ENCODE results near the gene SCFD2. TPM values are rescaled to one million over a fixed set of nuclear protein-coding genes. Genes with fewer than 3 reads are reported as not detected.

SCFD2 gene
- polyA plus RNA-seq, 4 donors, result 2.2 to 8.4 (median 5.6) TPM

- peaks cover 0 to 11% of the 10 kb centered on the region in 2 donors for H3K9me3 ChIP-seq (ENCODE audit: control insufficient read depth in 2 of 2, insufficient read depth in 1 of 2, low read depth in 1 of 2, low read length in 1 of 2)
- no peaks in the 10 kb centered on the region for H3K4me1 ChIP-seq (ENCODE audit: control insufficient read depth in 3 of 3, insufficient read depth in 2 of 3, low read depth in 1 of 3, low read length in 2 of 3)
- FAIRE-seq, result no peak
- WGBS, 3 donors, result 94 to 96% (median 95%) methylated on average over 3 of the region's 3 CpGs
- H3K4me3 ChIP-seq (ENCODE audit: low read depth in 1 of 3, low read length in 3 of 3), result no peak overlapping the region
- no peaks in the 10 kb centered on the region for H3K36me3 ChIP-seq (ENCODE audit: control insufficient read depth in 3 of 3, insufficient read depth in 2 of 3, low read depth in 1 of 3, low read length in 3 of 3)
- H3K27ac ChIP-seq (ENCODE audit: low read depth in 1 of 3, low read length in 2 of 3), result no peak overlapping the region
- no peak for DNase-seq
- no peaks in the 10 kb centered on the region for H3K27me3 ChIP-seq (ENCODE audit: control insufficient read depth in 3 of 3, insufficient read depth in 3 of 3, low read length in 3 of 3)
These were observed 397.2 kb downstream of the SCFD2 start for GRCh38 chr4:52968691-52969090.

DNA sequence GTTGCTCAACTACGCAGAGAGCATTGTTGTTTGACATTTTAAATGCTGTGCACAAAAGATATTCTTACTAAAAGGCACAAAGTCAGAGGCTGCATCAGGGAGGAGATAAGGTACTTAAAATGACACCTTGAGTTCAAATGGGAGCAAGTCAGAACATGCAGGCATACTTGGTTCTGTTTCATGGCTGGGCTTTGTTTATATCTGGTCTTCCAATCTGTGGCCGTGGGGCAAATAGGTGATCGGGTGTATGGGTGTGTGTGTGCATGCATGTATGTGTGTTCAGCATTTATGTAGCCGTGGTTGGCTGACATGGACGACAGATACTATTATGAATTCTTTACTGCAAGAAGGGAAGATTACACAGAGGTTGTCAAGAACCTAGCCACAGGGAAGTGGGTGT lies 397.6 kb downstream of the SCFD2 start:
- Histone ChIP-seq H3K4me3 (ENCODE audit: low read depth in 1 of 3, low read length in 3 of 3) (no peak overlapping the region), H3K9me3 (ENCODE audit: control insufficient read depth in 2 of 2, insufficient read depth in 1 of 2, low read depth in 1 of 2, low read length in 1 of 2) (peaks cover 0 to 11% of the 10 kb centered on the region in 2 donors), H3K36me3 (ENCODE audit: control insufficient read depth in 3 of 3, insufficient read depth in 2 of 3, low read depth in 1 of 3, low read length in 3 of 3) (no peaks in the 10 kb centered on the region), H3K4me1 (ENCODE audit: control insufficient read depth in 3 of 3, insufficient read depth in 2 of 3, low read depth in 1 of 3, low read length in 2 of 3) (no peaks in the 10 kb centered on the region), H3K27me3 (ENCODE audit: control insufficient read depth in 3 of 3, insufficient read depth in 3 of 3, low read length in 3 of 3) (no peaks in the 10 kb centered on the region), H3K27ac (ENCODE audit: low read depth in 1 of 3, low read length in 2 of 3) (no peak overlapping the region)
- DNase-seq (no peak), FAIRE-seq (no peak)
- WGBS, 3 donors, result 92 to 96% (median 96%) methylated on average over 5 of the region's 5 CpGs

DNA sequence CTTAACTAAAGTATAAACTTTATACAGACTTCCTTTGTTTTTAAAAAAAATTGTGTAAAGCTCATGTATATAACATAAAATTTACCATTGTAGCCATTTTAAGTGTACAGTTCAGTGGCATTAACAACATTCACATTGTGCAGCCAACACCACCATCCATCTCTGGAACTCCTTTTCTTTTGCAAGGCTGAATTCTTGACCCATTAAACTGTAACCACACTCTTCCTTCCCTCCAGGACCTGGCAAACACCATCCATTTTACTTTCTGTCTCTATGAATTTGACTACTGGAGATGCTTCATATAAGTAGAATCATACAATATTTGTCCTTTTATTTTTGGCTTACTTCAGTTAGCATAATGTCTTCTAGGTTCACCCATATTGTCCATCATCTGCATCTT lies 399.1 kb downstream of the SCFD2 start:
- H3K4me3 ChIP-seq (ENCODE audit: low read depth in 1 of 3, low read length in 3 of 3), result no peak overlapping the region
- no peaks in the 10 kb centered on the region for H3K27me3 ChIP-seq (ENCODE audit: control insufficient read depth in 3 of 3, insufficient read depth in 3 of 3, low read length in 3 of 3)
- no peaks in the 10 kb centered on the region for H3K36me3 ChIP-seq (ENCODE audit: control insufficient read depth in 3 of 3, insufficient read depth in 2 of 3, low read depth in 1 of 3, low read length in 3 of 3)
- H3K27ac ChIP-seq (ENCODE audit: low read depth in 1 of 3, low read length in 2 of 3), result no peak overlapping the region
- H3K9me3 ChIP-seq (ENCODE audit: control insufficient read depth in 2 of 2, insufficient read depth in 1 of 2, low read depth in 1 of 2, low read length in 1 of 2), result peaks cover 0 to 11% of the 10 kb centered on the region in 2 donors
- no peak for DNase-seq
- no peaks in the 10 kb centered on the region for H3K4me1 ChIP-seq (ENCODE audit: control insufficient read depth in 3 of 3, insufficient read depth in 2 of 3, low read depth in 1 of 3, low read length in 2 of 3)
- no peak for FAIRE-seq

DNA sequence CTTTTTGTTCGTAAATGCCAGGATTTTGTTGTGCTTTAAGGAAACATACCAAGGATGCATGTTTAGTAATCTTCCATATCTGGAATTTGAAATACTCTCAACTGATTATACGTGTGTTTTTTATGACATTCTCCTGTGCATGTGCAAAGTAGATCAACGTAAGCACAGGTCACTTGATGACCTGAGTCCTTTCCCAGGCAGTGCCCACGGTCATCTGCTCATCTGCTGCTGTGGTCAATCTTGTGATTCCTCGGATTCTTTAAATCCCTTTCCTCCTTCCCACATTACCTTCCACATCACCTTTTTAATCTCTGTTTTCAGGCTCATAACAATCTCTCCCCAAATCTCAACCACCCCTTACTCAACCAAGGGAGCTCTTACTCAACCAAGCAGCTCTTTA lies 399.7 kb downstream of the SCFD2 start:
- H3K36me3 ChIP-seq (ENCODE audit: control insufficient read depth in 3 of 3, insufficient read depth in 2 of 3, low read depth in 1 of 3, low read length in 3 of 3), result no peaks in the 10 kb centered on the region
- WGBS, 3 donors, result 92 to 95% (median 95%) methylated on average over 5 of the region's 5 CpGs

DNA sequence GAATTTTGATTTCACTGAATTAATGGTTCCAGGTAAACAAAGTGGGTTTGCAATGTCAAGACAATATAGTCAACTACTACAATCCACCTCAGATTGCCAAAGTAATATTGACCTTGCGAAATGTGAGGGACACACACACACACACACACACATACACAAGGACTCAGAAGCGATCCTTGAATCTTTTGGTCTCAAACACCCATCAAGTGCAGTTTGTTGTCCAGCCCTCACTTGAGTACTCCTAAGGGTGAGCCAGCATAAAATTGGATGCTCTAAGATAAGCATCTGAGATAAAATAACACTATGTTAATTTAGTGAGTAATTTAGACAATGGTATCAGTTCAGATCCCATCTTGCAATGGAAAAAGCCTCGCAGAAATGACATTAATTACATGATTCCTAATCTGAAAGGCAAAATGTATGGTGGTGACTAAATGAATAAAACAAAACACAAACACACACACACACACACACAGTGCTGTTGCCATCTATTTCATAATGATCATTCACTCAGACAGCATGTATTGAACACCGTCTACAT lies 401.2 kb downstream of the SCFD2 start:
- 90 to 94% (median 91%) methylated on average over 4 of the region's 4 CpGs for WGBS, 3 donors
- FAIRE-seq (no peak), DNase-seq (no peak)
- Histone ChIP-seq H3K27me3 (ENCODE audit: control insufficient read depth in 3 of 3, insufficient read depth in 3 of 3, low read length in 3 of 3) (no peaks in the 10 kb centered on the region), H3K27ac (ENCODE audit: low read depth in 1 of 3, low read length in 2 of 3) (no peak overlapping the region), H3K36me3 (ENCODE audit: control insufficient read depth in 3 of 3, insufficient read depth in 2 of 3, low read depth in 1 of 3, low read length in 3 of 3) (no peaks in the 10 kb centered on the region), H3K9me3 (ENCODE audit: control insufficient read depth in 2 of 2, insufficient read depth in 1 of 2, low read depth in 1 of 2, low read length in 1 of 2) (peaks cover 0 to 3% of the 10 kb centered on the region in 2 donors), H3K4me1 (ENCODE audit: control insufficient read depth in 3 of 3, insufficient read depth in 2 of 3, low read depth in 1 of 3, low read length in 2 of 3) (no peaks in the 10 kb centered on the region), H3K4me3 (ENCODE audit: low read depth in 1 of 3, low read length in 3 of 3) (no peak overlapping the region)

More for the DNA sequence above, 399.7 kb downstream of the SCFD2 start:
- no peaks in the 10 kb centered on the region for H3K4me1 ChIP-seq (ENCODE audit: control insufficient read depth in 3 of 3, insufficient read depth in 2 of 3, low read depth in 1 of 3, low read length in 2 of 3)
- FAIRE-seq (no peak), DNase-seq (no peak)
- no peaks in the 10 kb centered on the region for H3K27me3 ChIP-seq (ENCODE audit: control insufficient read depth in 3 of 3, insufficient read depth in 3 of 3, low read length in 3 of 3)
- H3K27ac ChIP-seq (ENCODE audit: low read depth in 1 of 3, low read length in 2 of 3), result no peak overlapping the region
- H3K4me3 ChIP-seq (ENCODE audit: low read depth in 1 of 3, low read length in 3 of 3), result no peak overlapping the region
- peaks cover 0 to 11% of the 10 kb centered on the region in 2 donors for H3K9me3 ChIP-seq (ENCODE audit: control insufficient read depth in 2 of 2, insufficient read depth in 1 of 2, low read depth in 1 of 2, low read length in 1 of 2)

GRCh38 chr4:52964011-52964410 lies 401.9 kb downstream of the SCFD2 start:
- no peaks in the 10 kb centered on the region for H3K27me3 ChIP-seq (ENCODE audit: control insufficient read depth in 3 of 3, insufficient read depth in 3 of 3, low read length in 3 of 3)
- no peak for FAIRE-seq
- no peak for DNase-seq
- H3K4me3 ChIP-seq (ENCODE audit: low read depth in 1 of 3, low read length in 3 of 3), result no peak overlapping the region
- H3K27ac ChIP-seq (ENCODE audit: low read depth in 1 of 3, low read length in 2 of 3), result no peak overlapping the region
- H3K9me3 ChIP-seq (ENCODE audit: control insufficient read depth in 2 of 2, insufficient read depth in 1 of 2, low read depth in 1 of 2, low read length in 1 of 2), result no peaks in the 10 kb centered on the region
- no peaks in the 10 kb centered on the region for H3K36me3 ChIP-seq (ENCODE audit: control insufficient read depth in 3 of 3, insufficient read depth in 2 of 3, low read depth in 1 of 3, low read length in 3 of 3)
- no peaks in the 10 kb centered on the region for H3K4me1 ChIP-seq (ENCODE audit: control insufficient read depth in 3 of 3, insufficient read depth in 2 of 3, low read depth in 1 of 3, low read length in 2 of 3)

DNA sequence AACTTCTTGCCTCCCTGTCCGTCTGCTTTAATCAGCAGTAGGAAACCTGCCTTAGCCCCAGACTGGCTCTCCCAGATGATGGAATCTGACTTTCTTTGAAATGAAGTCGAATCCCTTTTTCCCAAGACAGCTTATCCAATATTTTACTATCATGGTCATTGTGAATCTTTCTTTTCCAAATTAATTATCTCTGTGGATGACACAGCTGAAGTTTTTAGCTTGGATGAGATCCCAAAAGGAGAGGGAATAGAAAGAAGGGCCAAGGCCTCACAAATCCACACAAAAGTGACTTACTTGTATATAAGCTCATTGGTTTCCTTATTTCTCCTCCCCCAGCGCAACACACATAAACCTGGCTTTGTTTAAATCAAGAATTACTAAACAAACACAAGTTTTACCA lies 403.1 kb downstream of the SCFD2 start:
- H3K4me3 ChIP-seq (ENCODE audit: low read depth in 1 of 3, low read length in 3 of 3), result no peak overlapping the region
- DNase-seq, result no peak
- no peak overlapping the region for H3K27ac ChIP-seq (ENCODE audit: low read depth in 1 of 3, low read length in 2 of 3)
- FAIRE-seq, result no peak
- no peaks in the 10 kb centered on the region for H3K36me3 ChIP-seq (ENCODE audit: control insufficient read depth in 3 of 3, insufficient read depth in 2 of 3, low read depth in 1 of 3, low read length in 3 of 3)
- no peaks in the 10 kb centered on the region for H3K27me3 ChIP-seq (ENCODE audit: control insufficient read depth in 3 of 3, insufficient read depth in 3 of 3, low read length in 3 of 3)
- no peaks in the 10 kb centered on the region for H3K9me3 ChIP-seq (ENCODE audit: control insufficient read depth in 2 of 2, insufficient read depth in 1 of 2, low read depth in 1 of 2, low read length in 1 of 2)
- H3K4me1 ChIP-seq (ENCODE audit: control insufficient read depth in 3 of 3, insufficient read depth in 2 of 3, low read depth in 1 of 3, low read length in 2 of 3), result peaks cover 0 to 4% (median 0%) of the 10 kb centered on the region in 3 donors
- 86 to 95% (median 86%) methylated on average over 3 of the region's 3 CpGs for WGBS, 3 donors

DNA sequence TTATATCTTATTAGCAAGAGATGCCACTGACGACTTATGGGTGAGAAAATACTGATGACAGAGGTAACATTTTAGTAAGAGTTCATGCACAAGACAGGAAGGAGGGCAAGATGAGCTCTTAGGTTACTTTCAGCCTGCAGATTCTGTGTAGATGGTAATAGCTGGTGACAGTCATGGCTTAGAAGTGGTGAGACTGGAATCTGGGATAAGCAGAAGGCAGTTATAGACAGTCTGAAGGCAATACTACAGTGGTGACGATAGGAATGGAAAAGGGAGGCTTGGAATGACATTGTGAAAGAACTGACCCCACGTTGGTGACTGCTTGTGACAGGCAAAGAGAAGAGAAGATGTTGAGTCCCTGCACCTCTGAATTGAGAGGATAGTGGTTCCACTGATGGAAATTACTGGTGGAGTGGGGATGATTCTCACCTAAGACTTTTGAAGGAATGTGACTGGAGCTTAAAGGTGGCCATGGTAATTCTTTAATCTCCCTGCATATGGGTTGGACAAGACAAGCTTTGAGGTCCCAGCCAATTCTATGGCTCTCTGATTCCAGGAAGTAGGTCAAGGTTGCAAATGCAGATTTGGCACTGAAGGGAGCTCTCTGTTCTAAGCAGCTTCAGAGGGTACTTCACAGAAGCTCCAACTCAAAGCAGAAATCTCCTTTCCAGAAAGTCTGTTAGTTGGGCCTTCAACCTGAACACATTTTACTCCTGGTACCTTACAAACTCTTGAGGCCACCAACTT lies 404.0 kb downstream of the SCFD2 start:
- Histone ChIP-seq H3K36me3 (ENCODE audit: control insufficient read depth in 3 of 3, insufficient read depth in 2 of 3, low read depth in 1 of 3, low read length in 3 of 3) (no peaks in the 10 kb centered on the region), H3K9me3 (ENCODE audit: control insufficient read depth in 2 of 2, insufficient read depth in 1 of 2, low read depth in 1 of 2, low read length in 1 of 2) (no peaks in the 10 kb centered on the region), H3K4me3 (ENCODE audit: low read depth in 1 of 3, low read length in 3 of 3) (no peak overlapping the region), H3K4me1 (ENCODE audit: control insufficient read depth in 3 of 3, insufficient read depth in 2 of 3, low read depth in 1 of 3, low read length in 2 of 3) (peaks cover 0 to 11% (median 0%) of the 10 kb centered on the region in 3 donors), H3K27ac (ENCODE audit: low read depth in 1 of 3, low read length in 2 of 3) (no peak overlapping the region), H3K27me3 (ENCODE audit: control insufficient read depth in 3 of 3, insufficient read depth in 3 of 3, low read length in 3 of 3) (no peaks in the 10 kb centered on the region)
- no peak for DNase-seq
- 86 to 92% (median 90%) methylated on average over 3 of the region's 3 CpGs for WGBS, 3 donors
- FAIRE-seq, result no peak

DNA sequence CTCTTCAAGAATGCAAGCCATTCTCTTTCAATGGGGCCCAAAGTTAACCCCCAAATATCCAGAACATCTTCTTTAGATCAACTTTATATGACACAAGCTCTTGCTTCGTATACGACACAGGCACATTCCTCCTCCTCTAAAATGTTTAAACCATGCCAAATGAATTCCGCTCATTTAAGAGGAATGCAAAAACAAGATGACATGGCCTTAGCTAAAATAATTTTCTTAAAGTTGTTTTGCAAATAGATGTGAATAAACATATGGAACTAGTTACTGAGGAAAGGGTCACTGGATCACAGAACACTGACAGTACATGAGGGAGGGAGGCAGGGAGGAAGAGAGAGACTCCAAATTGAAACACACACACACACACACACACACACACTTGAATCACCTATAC lies 406.3 kb downstream of the SCFD2 start:
- H3K27ac ChIP-seq (ENCODE audit: low read depth in 1 of 3, low read length in 2 of 3), result no peak overlapping the region
- H3K27me3 ChIP-seq (ENCODE audit: control insufficient read depth in 3 of 3, insufficient read depth in 3 of 3, low read length in 3 of 3), result no peaks in the 10 kb centered on the region
- peaks cover 0 to 19% (median 0%) of the 10 kb centered on the region in 3 donors for H3K4me1 ChIP-seq (ENCODE audit: control insufficient read depth in 3 of 3, insufficient read depth in 2 of 3, low read depth in 1 of 3, low read length in 2 of 3)
- H3K36me3 ChIP-seq (ENCODE audit: control insufficient read depth in 3 of 3, insufficient read depth in 2 of 3, low read depth in 1 of 3, low read length in 3 of 3), result no peaks in the 10 kb centered on the region
- H3K9me3 ChIP-seq (ENCODE audit: control insufficient read depth in 2 of 2, insufficient read depth in 1 of 2, low read depth in 1 of 2, low read length in 1 of 2), result no peaks in the 10 kb centered on the region
- no peak for DNase-seq
- no peak for FAIRE-seq
- H3K4me3 ChIP-seq (ENCODE audit: low read depth in 1 of 3, low read length in 3 of 3), result no peak overlapping the region
- 74 to 97% (median 80%) methylated on average over 3 of the region's 3 CpGs for WGBS, 3 donors

Data from small intestine (tissue), 7 donors.